NCI-H460 (cell line): ENCODE results near the gene TACC3. TPM values are rescaled to one million over a fixed set of nuclear protein-coding genes. Genes with fewer than 3 reads are reported as not detected.

Source experiments
- DNase-seq: peaks from one replicate; pipeline ENCODE4 v3.0.0-alpha.2; 2016; ENCODE audit warnings: low read depth; ENCODE audit errors: extremely low read depth
- total RNA-seq: library from RNA; depleted of rRNA; stranded (reverse); fragments of >200 nt; shearing (Covaris generic); gene quantifications from 2 replicates; pipeline ENCODE4 v1.2.3, GENCODE V29; 2014

The TACC3 gene
- total RNA-seq, 1 experiment from 2014 or later, result 24.7 TPM

DNA sequence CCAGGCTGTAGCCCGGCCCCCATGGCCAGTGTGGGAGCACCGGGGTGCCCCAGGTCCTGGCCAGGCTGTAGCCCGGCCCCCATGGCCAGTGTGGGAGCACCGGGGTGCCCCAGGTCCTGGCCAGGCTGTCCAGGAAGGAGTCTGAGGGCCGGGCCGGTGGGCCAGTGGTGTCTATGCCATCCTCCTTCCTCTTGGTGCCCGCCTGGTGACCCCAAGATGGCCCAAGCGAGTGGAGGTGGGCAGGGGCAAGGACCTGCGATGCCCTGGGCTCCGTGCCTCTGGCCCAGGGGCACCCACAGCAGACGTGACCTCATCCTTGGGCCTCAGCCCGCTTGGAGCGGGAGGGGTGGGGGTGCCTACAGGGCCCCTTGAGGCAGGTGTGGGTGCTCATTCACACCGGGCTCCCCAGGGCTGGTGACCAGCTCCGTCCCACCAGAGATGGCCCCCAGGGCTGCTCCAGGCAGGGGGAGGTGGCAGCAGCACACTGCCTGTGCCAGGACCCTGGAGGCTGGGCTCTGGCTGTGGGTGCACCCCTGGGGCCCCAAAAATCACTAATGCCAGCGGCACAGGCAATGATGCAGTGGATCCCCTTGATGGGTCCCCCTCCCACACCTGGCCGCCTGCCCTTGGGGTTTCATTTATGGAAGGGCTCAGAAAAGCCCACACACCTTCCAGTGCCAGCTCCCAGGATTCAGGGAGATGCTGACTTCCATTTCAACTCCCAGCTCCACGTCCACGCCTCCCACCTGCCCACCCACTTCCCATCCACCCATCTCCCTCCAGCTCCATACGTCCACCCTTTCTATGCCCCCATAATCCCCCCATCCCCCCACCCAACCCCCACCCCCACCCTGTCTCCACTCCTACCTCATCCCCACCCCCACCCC lies 35.8 kb downstream of the TACC3 start:
- no peak for DNase-seq

DNA sequence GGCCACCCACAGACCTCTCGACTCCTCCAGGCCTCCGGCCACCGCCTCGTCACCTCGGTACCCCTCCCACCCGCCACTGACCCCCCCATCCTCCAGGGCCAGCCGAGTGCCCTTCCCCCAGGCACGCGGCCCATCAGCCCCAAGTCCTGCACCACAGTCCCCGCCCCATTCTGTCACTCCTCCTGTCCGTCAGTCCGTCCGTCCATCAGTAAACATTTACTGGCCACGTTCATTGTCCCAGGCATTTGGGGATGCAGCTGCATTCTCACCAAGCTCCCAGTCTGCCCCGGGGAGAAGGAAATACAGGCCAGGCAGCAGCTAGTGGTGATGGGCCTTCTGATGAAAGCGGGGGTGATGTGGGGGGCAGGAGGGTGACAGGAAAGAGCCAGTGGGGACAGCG lies 36.5 kb downstream of the TACC3 start:
- DNase-seq, result no peak

DNA sequence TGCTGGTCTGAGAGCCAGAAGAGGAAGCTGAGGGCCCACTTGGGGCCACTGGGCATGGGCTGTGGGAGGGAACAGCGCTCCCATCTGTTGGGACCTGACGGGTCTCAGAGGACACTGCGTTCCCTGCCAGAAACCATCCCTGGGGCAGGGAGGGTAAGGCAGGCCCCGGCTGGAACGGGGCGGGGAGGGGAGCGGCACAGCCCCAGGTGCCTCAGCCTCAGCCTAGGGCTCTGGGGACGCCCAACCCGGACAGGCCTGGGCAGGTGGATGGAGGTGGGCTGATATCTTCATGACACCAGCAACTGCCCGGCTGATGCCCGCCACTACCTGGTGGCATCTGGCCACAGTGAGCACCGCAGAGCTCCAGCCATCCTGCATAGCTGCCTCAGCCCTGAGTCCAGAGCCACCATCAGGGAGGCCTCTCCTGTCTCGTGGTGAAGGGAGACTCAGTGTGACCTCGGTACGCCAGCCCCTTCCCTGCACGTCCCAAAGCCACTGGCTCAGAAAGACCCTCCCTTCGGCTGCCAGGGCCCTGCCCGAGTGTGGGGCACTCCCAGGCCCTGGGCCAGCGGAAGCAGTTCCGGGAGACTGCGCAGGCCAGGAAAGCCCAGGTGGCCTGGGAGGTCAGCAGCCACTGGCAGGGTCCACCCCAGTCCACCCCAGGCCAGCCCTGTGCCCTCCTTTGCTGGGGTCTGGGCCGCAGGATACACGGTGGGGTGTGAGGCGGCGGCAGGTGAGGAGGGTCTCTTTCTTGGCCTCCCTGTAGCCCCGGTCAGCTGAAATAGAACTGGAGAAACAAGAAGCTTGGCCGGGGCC lies 37.2 kb downstream of the TACC3 start:
- no peak for DNase-seq

DNA sequence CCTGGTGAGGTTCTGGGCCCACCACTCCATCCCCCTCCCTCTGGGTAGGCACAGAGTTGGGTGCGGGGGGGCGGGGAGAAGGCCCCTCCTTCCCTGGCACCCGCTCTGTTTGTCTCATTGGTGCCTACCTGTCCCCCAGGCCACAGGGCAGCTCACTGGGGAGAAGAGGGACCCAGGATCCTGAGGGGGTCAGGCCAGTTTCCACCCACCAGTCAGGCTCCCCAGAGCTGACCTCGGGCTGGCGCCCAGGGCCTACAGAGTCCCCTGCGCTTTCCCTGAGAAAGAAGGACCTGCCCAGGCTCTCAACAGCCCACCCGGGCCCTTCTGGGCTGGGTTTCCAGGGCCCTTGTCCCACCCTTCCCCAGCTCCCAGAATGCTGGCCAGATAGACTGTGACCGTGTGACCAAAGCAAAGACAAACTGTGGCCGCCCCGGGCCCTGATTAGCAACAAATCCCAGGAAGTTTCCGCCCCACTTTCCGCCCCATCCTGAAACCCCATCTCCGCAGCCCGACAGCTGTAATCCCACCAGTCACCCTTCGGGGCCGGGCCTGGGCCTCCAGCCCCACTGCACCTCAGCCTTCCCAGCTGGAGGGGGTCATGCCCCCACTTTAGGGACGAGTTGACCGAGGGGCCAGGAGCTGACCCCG lies 38.0 kb downstream of the TACC3 start:
- DNase-seq, result no peak

DNA sequence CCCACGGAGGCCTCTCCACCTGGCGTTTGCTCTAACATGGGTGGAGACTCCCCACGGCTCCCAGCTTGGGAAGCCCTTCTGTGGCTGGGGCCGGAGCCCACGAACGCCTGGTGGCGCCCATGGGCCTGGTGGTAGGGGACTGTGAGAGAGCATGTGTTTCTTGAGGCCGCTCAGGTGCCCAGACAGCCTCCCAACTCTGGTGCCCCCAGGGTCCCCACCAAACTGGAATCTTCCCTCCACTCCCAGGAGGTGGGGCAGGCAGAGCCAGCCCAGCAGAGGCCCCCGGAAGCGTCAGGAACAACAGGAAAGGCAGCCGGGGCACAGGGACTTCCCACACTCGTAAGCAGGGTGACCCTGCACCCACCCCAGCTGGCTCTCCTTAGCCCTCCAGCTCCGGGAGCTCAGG lies 38.5 kb downstream of the TACC3 start:
- DNase-seq, result no peak

DNA sequence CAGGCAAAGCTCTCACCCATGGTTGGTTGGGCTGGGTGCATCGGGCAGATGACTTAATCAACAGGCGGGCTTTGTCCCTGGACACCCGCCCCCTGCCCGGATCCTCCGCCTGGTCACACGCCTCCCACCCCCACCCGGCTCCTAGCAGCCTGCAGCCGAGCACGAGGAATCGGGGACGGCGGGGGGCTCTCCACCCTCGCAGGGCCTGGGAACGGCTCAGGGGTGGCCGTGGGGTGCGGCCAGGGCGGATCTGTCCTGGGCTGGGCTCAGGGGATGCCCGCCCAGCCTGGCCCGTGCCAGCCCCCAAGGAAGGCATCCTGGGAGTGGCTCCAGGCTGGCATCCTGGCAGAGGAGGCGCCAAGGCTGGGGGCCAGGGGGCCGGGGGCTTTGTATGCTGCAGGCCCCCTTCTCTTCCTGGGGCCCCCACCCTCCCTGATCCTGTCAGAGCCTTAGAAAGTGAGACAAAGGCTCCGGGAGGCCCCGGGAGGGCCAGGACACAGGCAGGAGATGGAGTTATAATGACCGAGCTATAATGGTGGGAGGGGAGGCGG lies 39.3 kb downstream of the TACC3 start:
- no peak for DNase-seq

DNA sequence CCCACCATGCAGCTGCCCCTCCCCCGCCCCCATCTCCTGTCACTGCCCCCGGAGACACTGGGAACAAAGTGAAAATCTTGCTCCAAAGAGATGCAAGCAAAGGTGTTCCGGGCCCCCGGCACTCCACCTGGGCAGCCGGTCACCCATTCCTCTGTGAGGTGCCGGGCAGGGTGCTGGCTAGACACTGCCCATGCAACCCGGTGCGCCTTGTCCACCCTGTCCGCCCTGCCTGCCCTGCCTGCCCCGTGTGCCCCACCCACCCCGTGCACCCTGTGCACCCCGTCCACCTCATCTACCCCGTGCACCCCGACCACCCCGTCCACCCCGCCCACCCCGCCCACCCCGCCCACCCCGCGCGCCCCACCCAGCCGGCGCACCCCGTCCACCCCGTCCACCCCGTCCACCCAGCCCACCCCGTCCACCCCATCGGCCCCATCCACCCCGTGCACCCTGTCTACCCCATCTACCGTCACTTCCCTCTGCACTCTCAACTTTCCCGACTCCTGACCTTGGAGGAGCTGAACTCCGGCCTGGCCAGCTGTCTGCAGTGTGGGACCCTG lies 39.9 kb downstream of the TACC3 start:
- no peak for DNase-seq

DNA sequence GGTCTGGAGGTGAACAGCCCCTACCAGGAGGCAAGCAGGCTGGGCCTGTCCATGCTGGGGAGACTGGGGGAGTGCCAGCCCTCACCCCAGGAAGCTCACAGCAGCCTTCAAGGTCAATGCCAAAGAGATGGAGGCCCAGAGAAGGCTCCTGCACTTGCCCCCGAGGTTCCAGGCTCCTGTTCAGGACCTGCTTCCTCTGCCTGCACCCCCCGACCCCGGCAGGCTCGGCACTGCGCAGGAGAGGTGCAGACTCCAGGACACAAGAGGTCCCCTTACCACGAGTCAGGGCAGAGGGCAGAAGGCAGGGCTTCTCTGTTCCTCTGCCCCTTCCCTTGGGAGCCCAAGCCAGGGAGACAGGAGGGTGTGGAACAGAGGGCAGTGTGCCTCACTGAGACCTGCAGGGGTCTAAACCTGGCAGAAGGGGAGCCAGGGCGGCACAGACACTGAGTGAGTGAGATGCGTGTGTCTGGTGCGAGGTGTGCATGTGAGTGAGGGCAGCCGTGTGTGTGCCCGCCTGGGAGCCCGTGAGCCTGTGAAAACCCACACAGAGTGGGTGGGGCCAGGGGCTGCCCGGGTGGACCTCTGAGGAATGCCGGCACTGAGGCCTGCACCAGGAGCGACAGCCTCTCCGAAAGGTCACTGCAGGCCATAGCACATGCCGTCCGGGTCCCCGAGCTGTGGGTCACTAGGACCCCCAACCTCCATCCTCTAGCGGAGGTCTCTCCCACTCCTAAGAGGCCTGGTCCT lies 41.1 kb downstream of the TACC3 start:
- DNase-seq, result no peak

DNA sequence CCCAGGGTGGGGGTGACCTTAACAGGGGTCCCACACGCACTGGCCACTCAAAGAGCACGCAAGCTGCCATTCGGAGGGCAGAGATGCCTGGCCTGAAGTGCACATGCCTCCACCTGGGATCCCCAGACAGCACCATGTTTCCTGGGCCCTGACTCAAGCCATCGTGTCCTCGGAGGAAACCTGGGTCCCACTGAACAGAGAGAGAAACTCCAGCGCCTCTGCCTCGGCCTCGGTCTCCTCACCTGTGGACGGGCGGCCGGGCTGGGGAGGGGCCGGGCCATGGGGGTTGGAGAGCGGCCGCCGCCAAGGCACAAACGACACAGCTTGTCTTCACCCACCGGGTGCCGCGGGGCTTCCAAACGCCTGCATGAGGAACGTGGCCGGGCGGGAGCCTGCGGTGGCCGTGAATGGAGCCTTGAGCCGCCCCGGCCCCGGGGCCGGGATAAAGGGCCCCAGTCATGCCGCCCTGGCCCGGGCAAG lies 41.8 kb downstream of the TACC3 start:
- DNase-seq, result no peak

DNA sequence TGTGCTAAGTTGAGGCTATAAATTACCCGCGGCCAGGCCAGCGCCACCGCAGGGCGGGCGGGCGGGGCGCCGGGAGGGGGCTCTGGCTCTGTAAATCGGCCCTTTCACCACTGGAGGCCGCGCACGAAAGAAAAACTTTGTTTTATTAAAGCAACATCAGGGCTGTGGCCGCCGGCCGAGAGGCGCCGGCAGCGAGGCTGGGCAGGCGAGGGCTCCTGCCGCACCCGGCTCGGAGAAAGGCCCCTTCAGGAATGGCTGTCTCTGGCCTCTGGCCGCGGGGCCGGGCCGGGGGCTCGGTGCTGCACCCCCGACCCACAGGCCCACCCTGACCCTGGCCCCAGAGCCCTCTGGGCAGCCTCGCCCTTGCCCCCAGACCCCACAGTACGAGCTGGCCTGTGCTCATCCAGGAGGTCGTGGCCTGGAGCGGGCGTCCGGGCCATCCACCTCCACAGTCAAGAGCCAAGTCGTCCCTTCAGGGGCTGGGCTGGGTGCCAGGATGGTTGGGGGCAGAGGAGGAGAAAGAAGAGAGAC lies 42.3 kb downstream of the TACC3 start:
- DNase-seq, result no peak

DNA sequence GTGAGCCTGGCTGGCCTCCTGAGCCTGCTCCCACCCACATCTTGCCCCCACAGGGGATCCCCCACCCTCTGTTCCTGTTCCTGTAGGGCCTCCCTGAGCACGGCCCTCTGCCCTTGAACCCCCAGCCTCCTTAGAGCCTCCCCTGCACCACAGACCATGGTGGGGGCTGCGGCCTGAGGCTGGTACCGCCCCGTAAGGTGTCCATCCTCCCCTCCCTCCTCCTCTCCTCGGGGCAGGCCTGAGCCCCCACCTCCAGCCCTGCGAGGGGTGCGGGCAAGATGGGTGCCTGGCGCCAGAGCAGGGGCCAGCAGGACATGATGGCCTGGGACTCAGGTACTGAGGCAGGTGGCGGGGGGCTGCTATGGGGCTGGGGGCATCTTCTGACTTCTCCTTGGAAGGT lies 43.3 kb downstream of the TACC3 start:
- DNase-seq, result no peak

DNA sequence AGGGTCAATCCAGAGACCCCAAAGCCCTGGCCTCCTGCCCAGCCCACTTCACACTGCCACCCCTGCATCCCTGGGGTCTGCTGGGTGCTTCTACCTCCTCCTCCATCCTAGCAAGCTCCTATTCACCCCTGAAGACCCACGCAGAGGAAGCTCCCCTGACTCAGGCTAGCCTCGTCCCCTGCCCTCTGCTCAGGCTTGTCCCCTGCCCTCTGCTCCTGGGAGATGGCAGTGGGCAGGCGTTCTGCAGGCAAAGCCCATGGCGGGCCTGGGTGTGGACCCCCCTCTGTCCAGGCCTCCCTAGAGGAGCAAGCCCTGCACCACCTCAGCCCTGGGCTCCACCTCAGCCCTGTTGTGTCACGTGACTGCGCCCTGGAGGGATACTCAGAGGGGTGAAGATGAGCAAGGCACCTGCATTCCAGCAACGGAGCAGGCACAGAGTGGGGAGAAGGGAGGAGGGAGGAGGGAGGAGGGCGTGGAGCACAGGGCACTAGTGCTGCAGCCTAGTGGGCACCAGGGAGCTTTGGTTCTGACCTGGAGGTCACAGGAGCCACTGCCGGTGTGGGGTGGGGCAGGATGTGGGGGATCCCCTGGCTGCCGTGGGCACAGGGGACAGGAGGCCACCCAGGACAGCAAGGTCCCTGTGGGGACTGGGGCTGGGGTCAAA lies 44.2 kb downstream of the TACC3 start:
- no peak for DNase-seq

DNA sequence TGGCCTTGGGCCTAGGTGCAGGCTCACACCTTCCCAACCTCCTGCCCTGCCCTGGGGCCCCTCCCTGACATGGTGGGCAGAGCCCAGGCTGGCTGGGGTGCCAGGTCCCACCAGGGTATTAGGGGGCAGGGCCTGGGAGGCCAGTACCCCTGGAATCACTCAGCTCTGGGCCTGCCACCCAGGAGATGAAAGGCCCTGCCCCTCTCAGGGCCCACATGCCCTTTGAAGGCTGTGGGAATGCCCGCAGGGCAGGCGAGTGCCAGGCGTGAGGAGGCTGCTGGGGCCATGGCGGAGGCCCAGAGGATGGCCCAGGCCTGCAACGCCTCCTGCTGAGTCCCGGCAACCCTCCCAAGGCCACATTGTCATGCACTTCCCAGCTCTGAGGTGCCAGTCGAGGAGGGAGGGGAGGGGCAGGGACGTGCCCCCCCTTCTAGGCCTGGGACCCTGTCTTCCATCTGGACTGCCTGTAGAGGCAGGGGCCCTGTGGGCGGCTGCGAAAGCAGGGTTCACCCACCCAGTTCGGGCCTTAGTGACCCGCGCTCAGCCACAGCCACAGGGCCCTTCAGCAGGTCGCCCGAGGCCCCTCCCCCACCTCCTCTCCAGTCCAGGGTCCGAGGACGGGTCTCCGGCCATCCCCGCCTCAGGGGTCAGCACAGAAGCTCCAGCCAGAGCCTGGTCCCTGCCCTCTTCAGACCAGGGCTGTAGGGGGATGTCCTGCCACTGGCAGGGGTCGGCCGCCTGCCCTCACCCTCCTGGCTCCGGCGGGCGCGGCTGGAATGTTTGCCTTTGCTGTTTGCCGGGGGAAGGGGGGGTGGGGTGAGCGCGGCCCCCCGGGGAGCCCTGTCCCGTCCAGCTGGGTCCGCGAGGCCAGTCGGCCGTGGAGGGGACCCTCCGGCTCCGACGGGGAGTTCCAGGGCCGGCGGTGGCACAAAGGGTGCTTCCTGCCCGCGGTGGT lies 45.1 kb downstream of the TACC3 start:
- DNase-seq, result no peak

DNA sequence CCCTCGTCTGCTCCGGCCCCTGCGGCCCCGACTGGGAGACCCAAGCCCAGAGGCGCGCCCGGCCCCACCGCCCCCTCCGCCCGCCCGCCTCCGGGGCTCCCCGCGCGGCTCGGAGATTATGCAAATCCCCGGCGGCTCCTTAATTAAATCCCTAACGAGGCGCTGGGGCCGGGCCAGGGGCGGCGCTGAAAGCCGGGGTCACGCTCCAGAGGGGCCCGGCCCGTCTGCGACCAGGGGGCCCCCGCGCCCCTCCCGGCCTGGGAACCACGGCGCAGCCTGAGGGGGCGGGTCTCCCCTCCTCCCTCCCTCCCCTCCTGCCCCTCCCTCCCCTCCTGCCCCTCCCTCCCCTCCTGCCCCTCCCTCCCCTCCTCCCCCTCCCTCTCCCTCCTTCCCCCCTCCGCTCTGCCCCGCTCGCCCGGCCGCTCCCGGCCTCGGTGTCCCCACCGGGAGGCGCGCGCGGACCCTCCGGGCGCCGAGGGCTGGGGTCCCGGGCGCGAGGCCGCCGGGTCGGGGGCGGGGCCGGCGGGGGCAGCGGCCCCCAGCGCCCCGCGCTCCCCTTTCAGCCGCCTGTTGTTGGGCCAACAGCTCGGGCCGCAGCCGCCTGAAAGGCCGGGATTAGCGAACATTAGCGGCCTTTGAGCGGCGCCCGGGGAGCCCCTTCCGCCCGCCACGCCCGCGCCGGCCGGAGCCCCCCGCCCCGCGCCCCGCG lies 45.9 kb downstream of the TACC3 start:
- DNase-seq, result no peak

DNA sequence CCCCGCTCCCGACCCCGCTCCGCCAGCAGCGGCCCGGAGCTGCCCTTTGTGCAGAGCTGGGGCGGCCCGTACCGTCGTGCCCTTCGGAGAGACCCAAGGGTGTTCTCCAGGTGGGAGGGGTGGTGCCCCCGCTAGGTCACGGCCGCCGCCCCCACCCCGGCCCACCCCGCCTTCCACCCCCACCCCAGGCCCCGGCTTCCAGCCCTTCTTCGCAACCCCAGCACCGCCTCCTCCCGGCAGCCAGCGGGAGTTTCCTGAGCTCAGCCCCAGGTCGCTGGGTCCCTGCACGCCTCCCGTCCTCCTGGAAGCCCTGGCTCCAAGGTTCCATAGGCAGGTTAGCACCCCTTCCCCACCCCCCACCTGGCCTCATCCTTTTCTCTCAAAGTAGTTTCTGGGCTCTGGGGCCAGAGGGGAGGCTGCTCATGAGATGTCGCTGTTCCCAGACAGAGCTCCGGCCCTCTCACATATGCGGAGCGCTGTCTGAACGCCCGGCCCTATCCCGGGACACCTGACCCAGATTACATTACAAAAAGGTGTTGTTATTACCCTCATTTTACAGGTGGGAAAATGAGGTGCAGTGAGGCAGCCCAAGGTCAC lies 46.5 kb downstream of the TACC3 start:
- no peak for DNase-seq

DNA sequence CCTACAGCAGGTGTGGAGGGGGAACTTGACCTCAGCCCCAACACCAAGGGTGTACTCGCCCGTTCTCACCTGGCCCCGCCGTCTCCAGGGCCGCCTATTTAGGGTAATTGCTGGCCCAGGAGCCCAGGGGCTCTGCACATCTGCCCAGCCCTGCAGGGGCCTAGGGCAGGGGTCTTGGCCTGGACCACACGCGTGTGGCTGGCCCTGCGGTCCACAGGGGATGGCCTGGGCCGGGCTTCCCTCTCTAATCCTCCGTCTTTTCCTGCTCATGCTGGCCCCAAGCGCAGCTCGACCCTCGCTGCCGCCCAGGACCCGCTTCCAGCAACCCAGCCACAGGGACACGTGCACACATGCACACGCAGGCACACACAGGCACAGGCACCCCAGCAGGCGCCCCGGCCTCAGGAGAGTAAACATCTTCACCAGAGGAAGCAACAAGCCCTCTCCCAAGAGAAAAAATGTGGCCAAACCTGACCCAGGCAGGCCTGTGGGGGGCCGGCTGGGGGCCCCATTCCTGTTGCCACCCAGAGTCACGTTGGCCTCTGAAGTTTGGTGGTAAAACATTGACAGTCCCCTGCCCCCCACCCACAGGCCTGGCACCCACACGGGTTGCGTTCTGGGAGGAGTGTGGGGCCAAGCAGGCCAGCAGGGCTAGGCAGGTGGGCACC lies 47.2 kb downstream of the TACC3 start:
- DNase-seq, result no peak
